ENCODE measurements around the gene PARP3. TPM values are rescaled to one million over a fixed set of nuclear protein-coding genes. Genes with fewer than 3 reads are reported as not detected.

PARP3 gene
- total and polyA plus RNA-seq, 9 of the 15 experiments (the other 6 are each of a cell fraction or from before 2014, with no cell fraction given) = 0.46 to 6.6 (median 4.5) TPM

DNA sequence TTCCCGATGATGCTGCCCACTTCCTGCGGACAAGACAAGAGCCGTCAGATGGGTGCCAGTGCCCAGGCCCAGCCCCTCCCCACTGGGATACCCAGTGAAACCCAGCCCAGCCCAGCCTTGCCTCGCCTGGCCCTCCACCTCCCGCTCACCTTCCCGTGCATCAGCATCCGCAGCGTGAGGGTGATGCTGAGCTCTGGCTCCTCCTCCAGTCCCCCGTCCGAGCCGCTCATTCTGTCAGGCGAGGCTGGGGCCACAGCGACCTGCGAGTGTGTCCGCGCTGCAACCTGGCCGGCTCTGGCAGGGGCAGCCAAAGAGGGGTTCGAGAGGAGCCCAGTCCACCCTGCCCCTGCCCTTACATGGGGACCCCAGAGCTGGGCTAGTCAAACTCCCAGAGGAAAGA is 18.8 kb downstream of the PARP3 start (continued):
- TF ChIP-seq, protein P1, sequence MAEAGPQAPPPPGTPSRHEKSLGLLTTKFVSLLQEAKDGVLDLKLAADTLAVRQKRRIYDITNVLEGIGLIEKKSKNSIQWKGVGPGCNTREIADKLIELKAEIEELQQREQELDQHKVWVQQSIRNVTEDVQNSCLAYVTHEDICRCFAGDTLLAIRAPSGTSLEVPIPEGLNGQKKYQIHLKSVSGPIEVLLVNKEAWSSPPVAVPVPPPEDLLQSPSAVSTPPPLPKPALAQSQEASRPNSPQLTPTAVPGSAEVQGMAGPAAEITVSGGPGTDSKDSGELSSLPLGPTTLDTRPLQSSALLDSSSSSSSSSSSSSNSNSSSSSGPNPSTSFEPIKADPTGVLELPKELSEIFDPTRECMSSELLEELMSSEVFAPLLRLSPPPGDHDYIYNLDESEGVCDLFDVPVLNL (CRISPR knock-in tag; IDR thresholded peaks at IDR 0.05; ENCODE audit: low read depth) = no peak
- TF ChIP-seq, protein P2, sequence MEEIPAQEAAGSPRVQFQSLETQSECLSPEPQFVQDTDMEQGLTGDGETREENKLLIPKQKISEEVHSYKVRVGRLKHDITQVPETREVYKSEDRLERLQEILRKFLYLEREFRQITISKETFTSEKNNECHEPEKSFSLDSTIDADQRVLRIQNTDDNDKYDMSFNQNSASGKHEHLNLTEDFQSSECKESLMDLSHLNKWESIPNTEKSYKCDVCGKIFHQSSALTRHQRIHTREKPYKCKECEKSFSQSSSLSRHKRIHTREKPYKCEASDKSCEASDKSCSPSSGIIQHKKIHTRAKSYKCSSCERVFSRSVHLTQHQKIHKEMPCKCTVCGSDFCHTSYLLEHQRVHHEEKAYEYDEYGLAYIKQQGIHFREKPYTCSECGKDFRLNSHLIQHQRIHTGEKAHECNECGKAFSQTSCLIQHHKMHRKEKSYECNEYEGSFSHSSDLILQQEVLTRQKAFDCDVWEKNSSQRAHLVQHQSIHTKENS (CRISPR knock-in tag; IDR thresholded peaks at IDR 0.05) = no peak
- TF ChIP-seq SNRNP70 (optimal IDR thresholded peaks at IDR 0.05; ENCODE audit: low read depth, low read length) (no peak), ZNF354B (CRISPR knock-in tag; IDR thresholded peaks at IDR 0.05) (no peak), ZNF644 (tag; IDR thresholded peaks at IDR 0.05; ENCODE audit: low read depth) (no peak), ILK (tag; IDR thresholded peaks at IDR 0.05; ENCODE audit: borderline replicate concordance, low read depth) (no peak), ZSCAN32 (CRISPR knock-in tag; IDR thresholded peaks at IDR 0.05) (no peak)
- TF ChIP-seq, protein P3, sequence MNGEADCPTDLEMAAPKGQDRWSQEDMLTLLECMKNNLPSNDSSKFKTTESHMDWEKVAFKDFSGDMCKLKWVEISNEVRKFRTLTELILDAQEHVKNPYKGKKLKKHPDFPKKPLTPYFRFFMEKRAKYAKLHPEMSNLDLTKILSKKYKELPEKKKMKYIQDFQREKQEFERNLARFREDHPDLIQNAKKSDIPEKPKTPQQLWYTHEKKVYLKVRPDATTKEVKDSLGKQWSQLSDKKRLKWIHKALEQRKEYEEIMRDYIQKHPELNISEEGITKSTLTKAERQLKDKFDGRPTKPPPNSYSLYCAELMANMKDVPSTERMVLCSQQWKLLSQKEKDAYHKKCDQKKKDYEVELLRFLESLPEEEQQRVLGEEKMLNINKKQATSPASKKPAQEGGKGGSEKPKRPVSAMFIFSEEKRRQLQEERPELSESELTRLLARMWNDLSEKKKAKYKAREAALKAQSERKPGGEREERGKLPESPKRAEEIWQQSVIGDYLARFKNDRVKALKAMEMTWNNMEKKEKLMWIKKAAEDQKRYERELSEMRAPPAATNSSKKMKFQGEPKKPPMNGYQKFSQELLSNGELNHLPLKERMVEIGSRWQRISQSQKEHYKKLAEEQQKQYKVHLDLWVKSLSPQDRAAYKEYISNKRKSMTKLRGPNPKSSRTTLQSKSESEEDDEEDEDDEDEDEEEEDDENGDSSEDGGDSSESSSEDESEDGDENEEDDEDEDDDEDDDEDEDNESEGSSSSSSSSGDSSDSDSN (IDR thresholded peaks at IDR 0.05; ENCODE audit: borderline replicate concordance in 1 of 2, low read depth in 2 of 2, low read length in 2 of 2) = no peak
